ENCODE data around the gene DDX10. TPM values are rescaled to one million over a fixed set of nuclear protein-coding genes. Genes with fewer than 3 reads are reported as not detected.
A peak's percentile ranks its signal among the peaks of the same experiment; 100 is the strongest.
"Not testable (repeated sequence)": the region's sequence is repeated elsewhere in the genome, so short reads cannot be mapped to it uniquely, and the experiment has no call there.

Gene DDX10
- total RNA-seq, 1 experiment from 2014 or later, result 23.3 TPM

GRCh38 chr11:108698844-108699642 is 34.2 kb downstream of the DDX10 start:
- DNase-seq (ENCODE audit: low read depth, low spot score), result no peak
- in situ Hi-C loops (cut with HindIII; ENCODE audit: low pct_unique_long_range_greater_than_20kb, low sequenced_read_pairs), result no loop called here

- no peak for DNase-seq (ENCODE audit: low read depth, low spot score)
- in situ Hi-C loops (cut with HindIII; ENCODE audit: low pct_unique_long_range_greater_than_20kb, low sequenced_read_pairs), result no loop called here
Observed at GRCh38 chr11:108703916-108704315, 39.0 kb downstream of the DDX10 start.

- in situ Hi-C loops (cut with HindIII; ENCODE audit: low pct_unique_long_range_greater_than_20kb, low sequenced_read_pairs), result no loop called here
- no peak for DNase-seq (ENCODE audit: low read depth, low spot score)
Observed at GRCh38 chr11:108705061-108705460, 40.2 kb downstream of the DDX10 start.

- in situ Hi-C loops (cut with HindIII; ENCODE audit: low pct_unique_long_range_greater_than_20kb, low sequenced_read_pairs), result no loop called here
- no peak for DNase-seq (ENCODE audit: low read depth, low spot score)
Observed at GRCh38 chr11:108708173-108708572, 43.3 kb downstream of the DDX10 start.

GRCh38 chr11:108709741-108710140 is 44.9 kb downstream of the DDX10 start:
- in situ Hi-C loops (cut with HindIII; ENCODE audit: low pct_unique_long_range_greater_than_20kb, low sequenced_read_pairs), result no loop called here
- no peak for DNase-seq (ENCODE audit: low read depth, low spot score)

- DNase-seq (ENCODE audit: low read depth, low spot score), result no peak
- in situ Hi-C loops (cut with HindIII; ENCODE audit: low pct_unique_long_range_greater_than_20kb, low sequenced_read_pairs), result no loop called here
Observed at GRCh38 chr11:108713076-108713790, 48.4 kb downstream of the DDX10 start.

- in situ Hi-C loops (cut with HindIII; ENCODE audit: low pct_unique_long_range_greater_than_20kb, low sequenced_read_pairs), result no loop called here
- no peak for DNase-seq (ENCODE audit: low read depth, low spot score)
Observed at GRCh38 chr11:108715239-108715638, 50.4 kb downstream of the DDX10 start.

DNA sequence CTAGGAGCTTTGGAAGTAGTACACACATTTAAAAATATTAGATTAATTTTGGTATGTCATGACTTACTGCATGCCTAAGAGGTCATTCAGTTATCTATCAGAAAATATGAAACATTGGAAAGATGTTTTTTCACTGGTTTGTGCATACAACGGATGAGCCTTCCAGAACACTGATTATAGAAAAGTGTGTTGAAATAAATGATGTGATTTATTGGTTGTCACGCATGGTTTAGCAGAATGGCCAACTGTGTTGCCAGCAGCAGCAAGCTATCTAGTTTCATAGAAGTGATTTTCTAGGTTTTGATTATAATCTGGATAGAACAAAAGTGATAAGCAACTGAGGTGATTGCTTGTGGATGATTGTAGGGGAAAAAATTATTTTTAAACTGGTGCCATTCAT is 53.6 kb downstream of the DDX10 start:
- DNase-seq (ENCODE audit: low read depth, low spot score), result no peak
- in situ Hi-C loops (cut with HindIII; ENCODE audit: low pct_unique_long_range_greater_than_20kb, low sequenced_read_pairs), result no loop called here

DNA sequence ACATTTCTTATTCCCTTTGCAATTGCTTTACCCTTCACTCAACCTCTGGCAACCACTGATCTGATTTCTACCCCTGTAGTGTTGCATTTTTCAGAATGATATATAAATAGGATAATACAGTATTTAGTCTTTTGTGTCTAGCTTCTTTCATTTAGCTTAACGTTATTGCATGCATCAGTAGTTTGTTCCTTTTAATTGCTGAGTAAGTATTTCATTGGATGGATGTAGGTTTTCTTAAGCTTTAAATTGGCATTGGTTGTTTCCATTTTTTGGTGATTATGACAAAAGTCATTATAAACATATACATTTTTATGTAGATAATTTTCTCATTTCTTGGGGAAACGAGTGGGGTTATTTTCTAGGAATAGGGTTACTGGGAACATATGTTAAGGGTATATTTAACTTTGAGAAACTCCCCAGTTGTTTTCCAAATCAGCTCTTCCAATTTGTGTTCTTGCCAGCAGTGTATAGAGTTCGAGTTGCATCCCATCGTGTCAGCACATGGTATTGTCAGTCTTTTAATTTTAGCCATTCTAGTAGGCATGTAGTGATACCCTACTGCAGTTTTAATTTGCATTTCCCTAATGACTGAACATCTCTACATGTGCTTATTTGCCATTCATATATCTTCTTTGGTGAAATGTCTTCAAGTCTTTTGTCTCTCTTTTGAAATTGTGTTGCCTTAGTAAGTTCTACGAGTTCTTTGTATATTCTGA is 60.3 kb downstream of the DDX10 start:
- no peak for DNase-seq (ENCODE audit: low read depth, low spot score)
- in situ Hi-C loops (cut with HindIII; ENCODE audit: low pct_unique_long_range_greater_than_20kb, low sequenced_read_pairs), result no loop called here

GRCh38 chr11:108726077-108726800 is 61.4 kb downstream of the DDX10 start:
- in situ Hi-C loops (cut with HindIII; ENCODE audit: low pct_unique_long_range_greater_than_20kb, low sequenced_read_pairs), result no loop called here

GRCh38 chr11:108727665-108728064 is 62.8 kb downstream of the DDX10 start:
- no peak for DNase-seq (ENCODE audit: low read depth, low spot score)
- in situ Hi-C loops (cut with HindIII; ENCODE audit: low pct_unique_long_range_greater_than_20kb, low sequenced_read_pairs), result no loop called here

More at GRCh38 chr11:108726077-108726800, 61.4 kb downstream of the DDX10 start:
- DNase-seq (ENCODE audit: low read depth, low spot score), result no peak

GRCh38 chr11:108729227-108729871 is 64.5 kb downstream of the DDX10 start:
- in situ Hi-C loops (cut with HindIII; ENCODE audit: low pct_unique_long_range_greater_than_20kb, low sequenced_read_pairs), result no loop called here
- no peak for DNase-seq (ENCODE audit: low read depth, low spot score)

DNA sequence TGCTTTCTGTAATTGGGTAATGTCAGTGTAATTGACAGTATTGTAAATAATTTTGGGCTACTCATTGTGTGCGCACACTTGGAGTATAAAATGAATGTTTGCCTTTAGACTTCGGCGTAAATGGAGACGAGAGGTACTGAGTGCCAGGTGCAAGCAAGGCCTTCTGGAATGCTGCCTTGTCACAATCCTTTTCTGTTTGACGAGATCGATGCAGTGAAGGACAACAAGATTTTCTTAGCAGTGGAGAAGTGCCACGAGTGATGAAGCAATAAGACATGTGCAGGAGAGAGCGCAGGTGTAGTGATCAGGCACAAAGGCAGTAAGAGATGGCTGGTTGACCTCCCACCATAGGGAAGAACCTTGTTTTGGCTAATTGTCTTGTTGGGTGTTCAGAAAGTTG is 67.5 kb downstream of the DDX10 start:
- no peak for DNase-seq (ENCODE audit: low read depth, low spot score)
- in situ Hi-C loops (cut with HindIII; ENCODE audit: low pct_unique_long_range_greater_than_20kb, low sequenced_read_pairs), result no loop called here

DNA sequence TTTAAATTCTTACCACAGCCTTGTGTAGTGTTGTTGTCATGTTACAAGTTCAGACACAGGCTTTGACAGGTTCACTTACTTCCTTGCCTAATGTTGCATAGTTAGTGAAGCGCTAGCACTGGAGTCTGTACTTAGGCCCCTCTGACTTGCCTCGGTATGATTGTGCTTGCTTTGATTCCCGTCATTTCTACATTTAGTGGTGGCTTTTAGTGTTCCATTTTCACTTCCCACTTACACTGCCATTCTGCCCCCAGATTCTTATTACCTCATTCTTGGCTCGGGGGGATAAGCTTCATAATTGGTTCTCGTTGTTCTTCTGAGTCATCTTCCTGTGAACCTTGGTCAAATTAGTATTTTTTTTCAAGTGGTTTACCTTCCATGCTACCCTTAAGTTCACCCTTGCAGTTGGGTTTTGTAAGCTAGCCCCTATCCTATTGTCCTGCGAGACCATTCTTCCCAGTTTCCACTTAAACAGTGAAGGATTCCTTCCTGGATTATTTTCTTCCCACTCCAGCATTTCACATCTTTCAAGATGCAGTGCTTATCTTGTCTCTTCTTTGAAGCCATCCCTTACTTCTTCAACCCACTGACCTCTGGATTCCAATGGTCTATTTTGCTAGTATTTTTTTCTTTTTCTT is 68.7 kb downstream of the DDX10 start:
- no peak for DNase-seq (ENCODE audit: low read depth, low spot score)
- in situ Hi-C loops (cut with HindIII; ENCODE audit: low pct_unique_long_range_greater_than_20kb, low sequenced_read_pairs), result no loop called here

- DNase-seq (ENCODE audit: low read depth, low spot score), result no peak
- in situ Hi-C loops (cut with HindIII; ENCODE audit: low pct_unique_long_range_greater_than_20kb, low sequenced_read_pairs), result no loop called here
Observed at GRCh38 chr11:108734283-108734682, 69.4 kb downstream of the DDX10 start.

GRCh38 chr11:108734956-108735559 is 70.2 kb downstream of the DDX10 start:
- peak; percentile 40 for DNase-seq (ENCODE audit: low read depth, low spot score)
- in situ Hi-C loops (cut with HindIII; ENCODE audit: low pct_unique_long_range_greater_than_20kb, low sequenced_read_pairs), result no loop called here

- in situ Hi-C loops (cut with HindIII; ENCODE audit: low pct_unique_long_range_greater_than_20kb, low sequenced_read_pairs); DNase-seq (ENCODE audit: low read depth, low spot score): not testable (repeated sequence)
Observed at GRCh38 chr11:108740132-108740531, 75.3 kb downstream of the DDX10 start.
